H1 (cell line): ENCODE measurements around the gene BTBD9. TPM values are rescaled to one million over a fixed set of nuclear protein-coding genes. Genes with fewer than 3 reads are reported as not detected.

Experiments
- CTCF ChIA-PET: fragments of 300-600 bp; sonication (Branson Sonifier 250); formaldehyde crosslinking; loops from one replicate; lab custom pipeline; 2021; ENCODE audit not compliant: partially characterized antibody; lab: Charles Lee
- POLR2A ChIA-PET: fragments of 300-600 bp; sonication (Branson Sonifier 250); formaldehyde crosslinking; loops from one replicate; lab custom pipeline; 2021; ENCODE audit warnings: inconsistent platforms; ENCODE audit not compliant: partially characterized antibody; lab: Charles Lee
- DNase-seq, 2 experiments: peaks; one replicate each; pipeline versions ENCODE4 v3.0.0 to v3.0.0-alpha.2; 2010 to 2022; ENCODE audit warnings: low spot score in 2 of 2, low read depth in 1 of 2, mixed read lengths in 1 of 2
- FAIRE-seq: peaks from 2 replicates; lab custom pipeline; 2011; peaks lifted over from hg19 to GRCh38; lab: Jason Lieb, UNC
- H2AFZ ChIP-seq: 2 replicates; pipeline ENCODE4 v1.8.1; 2012; ENCODE audit warnings: low read length, inconsistent platforms
- H2AK5ac ChIP-seq: 2 replicates; pipeline ENCODE4 v1.6.1; 2013; ENCODE audit warnings: low read depth, low read length
- H2BK120ac ChIP-seq: replicated peaks from 2 replicates; pipeline ENCODE3; 2013; ENCODE audit warnings: low read depth, low read length, inconsistent platforms
- H2BK12ac ChIP-seq: 2 replicates; pipeline ENCODE4 v1.6.1; 2013; ENCODE audit warnings: low read depth, low read length
- H2BK15ac ChIP-seq: 2 replicates; pipeline ENCODE4 v1.6.1; 2013; ENCODE audit warnings: low read length
- H2BK20ac ChIP-seq: 2 replicates; pipeline ENCODE4 v1.6.1; 2013; ENCODE audit warnings: low read length
- H2BK5ac ChIP-seq: 2 replicates; pipeline ENCODE4 v1.6.1; 2013; ENCODE audit warnings: low read depth, low read length
- H3K14ac ChIP-seq: 2 replicates; pipeline ENCODE4 v1.6.1; 2013; ENCODE audit warnings: inconsistent platforms; ENCODE audit not compliant: insufficient read length
- H3K18ac ChIP-seq: 2 replicates; pipeline ENCODE4 v1.6.1; 2013; ENCODE audit warnings: low read length; ENCODE audit errors: extremely low read depth
- H3K23ac ChIP-seq: 2 replicates; pipeline ENCODE4 v1.6.1; 2013; ENCODE audit warnings: inconsistent platforms; ENCODE audit not compliant: insufficient read length
- H3K23me2 ChIP-seq: 2 replicates; pipeline ENCODE4 v1.6.1; 2013; ENCODE audit warnings: low read depth, low read length
- H3K27ac ChIP-seq: 2 replicates; pipeline ENCODE4 v1.6.1; 2011; ENCODE audit warnings: low read depth, low read length, inconsistent platforms
- H3K27me3 ChIP-seq, 4 experiments: replicated peaks in 1 of 4; 1 replicate in 1 of 4; 2 replicates in 3 of 4; pipeline versions ENCODE4 v1.6.1 to v1.8.1; 2011 to 2013; ENCODE audit warnings: low read length in 3 of 4, mild to moderate bottlenecking in 3 of 4, inconsistent platforms in 2 of 4, mixed read lengths in 2 of 4, moderate library complexity in 1 of 4; ENCODE audit not compliant: control insufficient read depth in 3 of 4, insufficient read depth in 3 of 4; ENCODE audit errors: extremely low read depth in 1 of 4
- H3K36me3 ChIP-seq, 4 experiments: 2 replicates each; pipeline versions ENCODE4 v1.6.1 to v1.8.1; 2011 to 2013; ENCODE audit warnings: mild to moderate bottlenecking in 4 of 4, low read length in 3 of 4, moderate library complexity in 2 of 4, control low read depth in 1 of 4, inconsistent platforms in 1 of 4; ENCODE audit not compliant: insufficient read depth in 4 of 4, control insufficient read depth in 2 of 4
- H3K4ac ChIP-seq: replicated peaks from 2 replicates; pipeline ENCODE3; 2013; ENCODE audit warnings: low read length, low read depth, mixed read lengths, inconsistent platforms; ENCODE audit not compliant: insufficient read length
- H3K4me1 ChIP-seq, 4 experiments: replicated peaks in 1 of 4; 1 replicate in 1 of 4; 2 replicates in 3 of 4; pipeline versions ENCODE4 v1.6.1 to v1.8.1; 2011 to 2013; ENCODE audit warnings: low read length in 3 of 4, inconsistent platforms in 2 of 4, mixed read lengths in 1 of 4; ENCODE audit not compliant: insufficient read depth in 4 of 4, control insufficient read depth in 3 of 4
- H3K4me2 ChIP-seq, 2 experiments: 2 replicates each; pipeline versions ENCODE4 v1.6.1 to v1.8.1; 2011 to 2013; ENCODE audit warnings: low read depth in 2 of 2, low read length in 2 of 2, control low read depth in 1 of 2, inconsistent platforms in 1 of 2, mild to moderate bottlenecking in 1 of 2; ENCODE audit not compliant: insufficient read depth in 1 of 2
- H3K4me3 ChIP-seq, 4 experiments: fragments of 200-600, 300-600 bp in 1 of 4; sonication (generic), shearing (Covaris generic), sonication (Bioruptor Twin) in 1 of 4; 2 replicates each; pipeline versions ENCODE4 v1.5.1 to v1.8.1; 2011 to 2016; ENCODE audit warnings: low read length in 4 of 4, low read depth in 3 of 4, control low read depth in 2 of 4, inconsistent platforms in 2 of 4, mild to moderate bottlenecking in 2 of 4, mixed read lengths in 1 of 4, moderate library complexity in 1 of 4; ENCODE audit not compliant: insufficient read depth in 2 of 4; ENCODE audit errors: extremely low read depth in 1 of 4
- H3K56ac ChIP-seq: replicated peaks from 2 replicates; pipeline ENCODE3; 2013; ENCODE audit warnings: low read depth, mild to moderate bottlenecking, mixed read lengths, low read length, inconsistent platforms; ENCODE audit not compliant: insufficient read length
- H3K79me1 ChIP-seq: 2 replicates; pipeline ENCODE4 v1.6.1; 2013; ENCODE audit warnings: low read depth, low read length, control low read depth
- H3K79me2 ChIP-seq, 2 experiments: 2 replicates each; pipeline versions ENCODE4 v1.6.1 to v1.8.1; 2012 to 2013; ENCODE audit warnings: low read length in 2 of 2, mild to moderate bottlenecking in 2 of 2, inconsistent platforms in 1 of 2; ENCODE audit not compliant: insufficient read depth in 2 of 2, control insufficient read depth in 1 of 2
- H3K9ac ChIP-seq, 4 experiments: replicated peaks in 1 of 4; 1 replicate in 1 of 4; 2 replicates in 3 of 4; pipeline versions ENCODE4 v1.6.1 to v1.8.1; 2011 to 2013; ENCODE audit warnings: low read depth in 3 of 4, low read length in 3 of 4, control low read depth in 2 of 4, mild to moderate bottlenecking in 2 of 4, moderate library complexity in 2 of 4, inconsistent platforms in 1 of 4; ENCODE audit errors: extremely low read depth in 1 of 4
- H3K9me3 ChIP-seq, 2 experiments: 2 replicates each; pipeline versions ENCODE4 v1.6.1 to v1.8.1; 2012 to 2013; ENCODE audit warnings: mild to moderate bottlenecking in 2 of 2, moderate library complexity in 2 of 2, control low read depth in 1 of 2, inconsistent platforms in 1 of 2, low read depth in 1 of 2, low read length in 1 of 2, mixed read lengths in 1 of 2; ENCODE audit not compliant: insufficient read depth in 2 of 2
- H4K20me1 ChIP-seq, 2 experiments: replicated peaks in 1 of 2; 2 replicates each; pipeline versions ENCODE3 to v1.8.1; 2011 to 2013; ENCODE audit warnings: inconsistent platforms in 2 of 2, low read length in 2 of 2, mild to moderate bottlenecking in 1 of 2; ENCODE audit not compliant: insufficient read depth in 2 of 2, control insufficient read depth in 1 of 2
- H4K5ac ChIP-seq: 2 replicates; pipeline ENCODE4 v1.6.1; 2013; ENCODE audit warnings: low read length, low read depth, mixed read lengths, inconsistent platforms; ENCODE audit not compliant: insufficient read length
- H4K8ac ChIP-seq: 2 replicates; pipeline ENCODE4 v1.8.0; 2013; ENCODE audit warnings: mild to moderate bottlenecking, moderate library complexity, low read length, inconsistent platforms; ENCODE audit not compliant: insufficient read depth; ENCODE audit errors: extremely low read depth
- H4K91ac ChIP-seq: replicated peaks from 2 replicates; pipeline ENCODE3; 2013; ENCODE audit warnings: low read length, mixed read lengths, inconsistent platforms; ENCODE audit not compliant: insufficient read length
- KDM5A ChIP-seq: fragments of 200-600 bp; IDR thresholded peaks from 2 replicates; pipeline ENCODE4 v1.7.1; 2012; ENCODE audit warnings: mild to moderate bottlenecking, low read length, inconsistent platforms, mixed read lengths
- MAX ChIP-seq: IDR thresholded peaks from 2 replicates; pipeline ENCODE4 v1.6.1; 2012; ENCODE audit warnings: inconsistent platforms
- NANOG ChIP-seq: IDR thresholded peaks from 2 replicates; pipeline ENCODE4 v1.6.1; 2011; ENCODE audit warnings: low read length, low read depth, mild to moderate bottlenecking, inconsistent platforms; ENCODE audit not compliant: insufficient read depth, poor library complexity, severe bottlenecking
- NRF1 ChIP-seq: IDR thresholded peaks from 2 replicates; pipeline ENCODE4 v1.6.1; 2011; ENCODE audit warnings: mild to moderate bottlenecking, low read depth, low read length, improper control_type of control experiment
- RFX5 ChIP-seq: IDR thresholded peaks from 2 replicates; pipeline ENCODE4 v1.6.1; 2011; ENCODE audit warnings: low read depth, low read length, improper control_type of control experiment, borderline replicate concordance
- SP1 ChIP-seq: IDR thresholded peaks from 2 replicates; pipeline ENCODE4 v1.6.1; 2011; ENCODE audit warnings: low read depth, low read length
- TCF12 ChIP-seq: IDR thresholded peaks from 2 replicates; pipeline ENCODE4 v1.6.1; 2011; ENCODE audit warnings: low read depth, mild to moderate bottlenecking, low read length
- USF2 ChIP-seq: IDR thresholded peaks from 2 replicates; pipeline ENCODE4 v1.6.1; 2011; ENCODE audit warnings: low read length, improper control_type of control experiment
- ZNF274 ChIP-seq: IDR thresholded peaks from 2 replicates; pipeline ENCODE4 v1.7.0; 2012; ENCODE audit warnings: low read length, borderline replicate concordance; ENCODE audit errors: extremely low read depth
- WGBS, 2 experiments: shearing (Covaris generic) in 1 of 2; methylation state at CpG; one replicate each; pipeline versions ENCODE4 v1.1.6 to v1.1.7; 2013 to 2015; ENCODE audit warnings: low lambda C conversion rate in 2 of 2, mixed read lengths in 2 of 2, inconsistent platforms in 1 of 2, low coverage in 1 of 2, missing lambda C conversion rate in 1 of 2; ENCODE audit not compliant: insufficient replicate concordance in 2 of 2, insufficient coverage in 1 of 2, insufficient read length in 1 of 2; ENCODE audit errors: extremely low coverage in 1 of 2, missing lambda C conversion rate in 1 of 2; 5-methylcytosine and 5-hydroxymethylcytosine counted together
- polyA plus RNA-seq, 7 experiments: library from polyadenylated mRNA; depleted of rRNA in 3 of 7; stranded (reverse) in 5 of 7; unstranded in 2 of 7; fragments of >200 nt in 5 of 7; fragments of 200-250 nt in 2 of 7; gene quantifications; 1 replicate in 5 of 7; 2 replicates in 1 of 7; 4 replicates in 1 of 7; pipeline versions ENCODE4 v1.2.1 to v1.2.3, GENCODE V29; 2011 to 2013; ENCODE audit warnings: missing spikeins in 2 of 7, mixed read lengths in 2 of 7
- total RNA-seq: library from RNA; stranded (reverse); fragmentation: NEBNext Ultra II Directional; extraction: Animal tissue kit (Norgen Biotek cat#: 25700); gene quantifications from 2 replicates; pipeline ENCODE4 v1.2.1, GENCODE V29; 2021

BTBD9 gene
- total and polyA plus RNA-seq, 2 of the 8 experiments (the other 6 are each of a cell fraction or from before 2014, with no cell fraction given): 0.92 to 4.1 TPM

GRCh38 chr6:38155621-38156204 lies 484.0 kb downstream of the BTBD9 start:
- ChIA-PET CTCF (no interaction called here), POLR2A (interaction anchor here (1.4 to 1.6 kb wide), 2 partner anchors 16 to 32 kb away, joined by 3 to 4 read pairs; no protein-coding TSS in a partner anchor)
- Histone ChIP-seq H3K23me2 (no peaks in the 10 kb centered on the region), H3K79me2 (no peaks in the 10 kb centered on the region), H3K4me1 (peaks cover 0 to 4% (median 0%) of the 10 kb centered on the region in 4 experiments; a peak in 2 of 7 replicates), H3K27me3 (no peaks in the 10 kb centered on the region), H3K36me3 (no peaks in the 10 kb centered on the region; a peak in 1 of 8 replicates), H3K9me3 (no peaks in the 10 kb centered on the region), H3K14ac (no peak overlapping the region), H3K4me2 (no peak overlapping the region), H2AFZ (no peak overlapping the region), H2BK12ac (no peak overlapping the region), H3K27ac (no peak overlapping the region), H3K23ac (no peak overlapping the region), H2BK20ac (no peak overlapping the region), H2AK5ac (no peak overlapping the region), H3K79me1 (no peaks in the 10 kb centered on the region), H3K4ac (no peak overlapping the region), H3K9ac (no peak overlapping the region), H3K18ac (no peak overlapping the region), H4K8ac (no peak overlapping the region), H4K5ac (no peak overlapping the region), H2BK120ac (no peak overlapping the region), H3K56ac (no peak overlapping the region), H2BK15ac (no peak overlapping the region), H3K4me3 (no peak overlapping the region), H4K20me1 (no peaks in the 10 kb centered on the region), H4K91ac (no peak overlapping the region), H2BK5ac (no peak overlapping the region)
- WGBS, 2 experiments: 85% methylated on average over 6 of the region's 6 CpGs; no CpG with 5 or more reads in 1 of the 2 experiments
- no peak for FAIRE-seq
- DNase-seq: no peak
- TF ChIP-seq KDM5A: no peak
- no peak for TF ChIP-seq SP1
- TF ChIP-seq ZNF274: no peak
- no peak for TF ChIP-seq USF2
- no peak for TF ChIP-seq NRF1
- no peak for TF ChIP-seq RFX5
- TF ChIP-seq TCF12: no peak
- no peak for TF ChIP-seq NANOG
- TF ChIP-seq MAX: no peak
